Parathyroid adenoma (tissue), 2 donors: ENCODE measurements around the gene GUCY1A2.
"Not testable (repeated sequence)": the region's sequence is repeated elsewhere in the genome, so short reads cannot be mapped to it uniquely, and the experiment has no call there.

Experiments used
- H2AFZ ChIP-seq: fragments of 300-600 bp; sonication (generic); one replicate; pipeline ENCODE4 v1.7.0; 2017; ENCODE audit warnings: antibody characterized with exemption, mild to moderate bottlenecking
- H3K27ac ChIP-seq: fragments of 300-600 bp; sonication (generic); one replicate; pipeline ENCODE4 v1.7.0; 2017
- H3K27me3 ChIP-seq: fragments of 300-600 bp; sonication (generic); one replicate; pipeline ENCODE4 v1.7.0; 2017; ENCODE audit warnings: low read length; ENCODE audit not compliant: control insufficient read depth, insufficient read depth
- H3K36me3 ChIP-seq: fragments of 300-600 bp; sonication (generic); one replicate; pipeline ENCODE4 v1.7.0; 2017; ENCODE audit warnings: low read length; ENCODE audit not compliant: control insufficient read depth, insufficient read depth
- H3K4me1 ChIP-seq: fragments of 300-600 bp; sonication (generic); one replicate; pipeline ENCODE4 v1.7.0; 2017; ENCODE audit warnings: control low read depth
- H3K4me2 ChIP-seq: fragments of 300-600 bp; sonication (generic); one replicate; pipeline ENCODE4 v1.7.0; 2017; ENCODE audit warnings: low read length
- H3K4me3 ChIP-seq: fragments of 300-600 bp; sonication (generic); one replicate; pipeline ENCODE4 v1.7.0; 2017; ENCODE audit warnings: low read depth, low read length
- H3K79me2 ChIP-seq: fragments of 300-600 bp; sonication (generic); one replicate; pipeline ENCODE4 v1.7.0; 2017; ENCODE audit warnings: control low read depth
- H3K9ac ChIP-seq: fragments of 300-600 bp; sonication (generic); one replicate; pipeline ENCODE4 v1.7.0; 2017; ENCODE audit warnings: mild to moderate bottlenecking
- H3K9me3 ChIP-seq: fragments of 300-600 bp; sonication (generic); one replicate; pipeline ENCODE4 v1.7.0; 2017; ENCODE audit warnings: low read length; ENCODE audit not compliant: control insufficient read depth
- TF ChIP-seq, protein P1 (sequence below): fragments of 300-600 bp; sonication (generic); IDR thresholded peaks from one replicate; pipeline ENCODE4 v1.7.0; 2017; ENCODE audit warnings: antibody characterized with exemption, mild to moderate bottlenecking
- donor health status: primary hyperparathyroidism.

Gene GUCY1A2

DNA sequence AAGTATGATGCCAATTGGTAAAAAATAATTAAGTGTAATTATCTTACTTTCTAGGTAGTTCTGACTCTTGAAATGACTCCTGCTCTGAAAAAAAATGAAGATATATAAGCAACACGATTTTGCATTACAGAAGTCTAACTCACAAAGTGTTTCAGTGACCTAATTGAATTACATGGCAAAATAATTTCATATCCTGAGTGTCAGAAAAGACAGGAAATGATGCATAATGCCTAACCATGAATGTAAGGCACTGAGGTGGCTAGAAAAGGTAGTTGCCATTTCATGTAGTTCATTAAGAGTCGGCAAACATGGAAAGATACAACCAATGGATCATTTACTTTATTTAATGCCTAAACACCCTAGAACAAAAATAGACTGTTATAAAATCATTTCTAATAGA lies 113.5 kb downstream of the GUCY1A2 start:
- no peak overlapping the region for H2AFZ ChIP-seq

DNA sequence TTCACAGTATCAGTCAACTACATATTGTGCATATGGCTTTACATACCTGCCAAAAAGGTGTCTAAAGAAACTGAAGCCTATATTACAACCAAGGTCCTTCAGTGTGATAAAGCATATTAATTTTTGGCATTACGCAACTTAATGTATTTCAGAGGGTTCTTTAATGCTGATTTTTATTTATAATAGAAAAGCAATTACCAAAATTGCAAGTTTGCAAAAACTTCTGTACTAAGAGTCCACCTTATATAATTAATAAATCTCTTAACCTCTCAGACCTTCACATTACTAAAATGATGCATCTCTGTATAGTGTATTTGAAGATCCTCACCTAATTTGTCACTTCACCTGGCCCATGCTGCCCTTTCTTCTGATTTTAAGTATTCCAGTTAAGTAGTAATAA lies 128.6 kb downstream of the GUCY1A2 start:
- H3K4me1 ChIP-seq = no peaks in the 10 kb centered on the region
- H3K9ac ChIP-seq = no peak overlapping the region
- no peak overlapping the region for H3K4me2 ChIP-seq
- no peaks in the 10 kb centered on the region for H3K36me3 ChIP-seq
- no peak overlapping the region for H3K27ac ChIP-seq
- TF ChIP-seq, protein P1, sequence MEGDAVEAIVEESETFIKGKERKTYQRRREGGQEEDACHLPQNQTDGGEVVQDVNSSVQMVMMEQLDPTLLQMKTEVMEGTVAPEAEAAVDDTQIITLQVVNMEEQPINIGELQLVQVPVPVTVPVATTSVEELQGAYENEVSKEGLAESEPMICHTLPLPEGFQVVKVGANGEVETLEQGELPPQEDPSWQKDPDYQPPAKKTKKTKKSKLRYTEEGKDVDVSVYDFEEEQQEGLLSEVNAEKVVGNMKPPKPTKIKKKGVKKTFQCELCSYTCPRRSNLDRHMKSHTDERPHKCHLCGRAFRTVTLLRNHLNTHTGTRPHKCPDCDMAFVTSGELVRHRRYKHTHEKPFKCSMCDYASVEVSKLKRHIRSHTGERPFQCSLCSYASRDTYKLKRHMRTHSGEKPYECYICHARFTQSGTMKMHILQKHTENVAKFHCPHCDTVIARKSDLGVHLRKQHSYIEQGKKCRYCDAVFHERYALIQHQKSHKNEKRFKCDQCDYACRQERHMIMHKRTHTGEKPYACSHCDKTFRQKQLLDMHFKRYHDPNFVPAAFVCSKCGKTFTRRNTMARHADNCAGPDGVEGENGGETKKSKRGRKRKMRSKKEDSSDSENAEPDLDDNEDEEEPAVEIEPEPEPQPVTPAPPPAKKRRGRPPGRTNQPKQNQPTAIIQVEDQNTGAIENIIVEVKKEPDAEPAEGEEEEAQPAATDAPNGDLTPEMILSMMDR = no peak
- no peaks in the 10 kb centered on the region for H3K79me2 ChIP-seq
- no peak overlapping the region for H2AFZ ChIP-seq
- H3K9me3 ChIP-seq = no peaks in the 10 kb centered on the region
- H3K4me3 ChIP-seq = no peak overlapping the region
- H3K27me3 ChIP-seq = no peaks in the 10 kb centered on the region

More for the DNA sequence above, 113.5 kb downstream of the GUCY1A2 start:
- Histone ChIP-seq H3K4me2 (no peak overlapping the region), H3K9ac (no peak overlapping the region), H3K79me2 (no peaks in the 10 kb centered on the region), H3K4me1 (no peaks in the 10 kb centered on the region), H3K27me3 (no peaks in the 10 kb centered on the region), H3K4me3 (no peak overlapping the region), H3K27ac (no peak overlapping the region), H3K36me3 (no peaks in the 10 kb centered on the region), H3K9me3 (no peaks in the 10 kb centered on the region)
- TF ChIP-seq, protein P1 = no peak

DNA sequence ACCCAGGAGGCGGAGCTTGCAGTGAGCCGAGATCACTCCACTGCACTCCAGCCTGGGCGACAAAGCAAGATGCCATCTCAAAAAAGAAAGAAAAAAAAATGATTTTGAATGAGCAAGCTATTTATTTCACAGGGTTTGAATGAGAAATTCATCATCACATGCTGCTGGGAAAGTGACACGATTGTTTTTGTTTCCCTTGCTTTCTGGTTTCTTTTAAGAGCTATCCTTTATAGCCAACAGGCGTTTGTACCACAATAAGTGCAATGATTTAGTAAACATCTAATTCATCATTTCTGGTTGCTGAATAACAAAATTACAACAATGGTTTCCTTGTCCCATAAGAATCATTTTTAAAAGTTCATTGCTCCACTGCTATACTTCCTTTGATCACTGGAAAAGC lies 129.9 kb downstream of the GUCY1A2 start:
- no peak overlapping the region for H3K4me2 ChIP-seq
- H2AFZ ChIP-seq = no peak overlapping the region
- no peaks in the 10 kb centered on the region for H3K27me3 ChIP-seq
- no peak overlapping the region for H3K27ac ChIP-seq
- H3K4me3 ChIP-seq = no peak overlapping the region
- no peak overlapping the region for H3K9ac ChIP-seq
- H3K79me2 ChIP-seq = no peaks in the 10 kb centered on the region
- TF ChIP-seq, protein P1 = no peak
- no peaks in the 10 kb centered on the region for H3K4me1 ChIP-seq
- H3K36me3 ChIP-seq = no peaks in the 10 kb centered on the region
- no peaks in the 10 kb centered on the region for H3K9me3 ChIP-seq

DNA sequence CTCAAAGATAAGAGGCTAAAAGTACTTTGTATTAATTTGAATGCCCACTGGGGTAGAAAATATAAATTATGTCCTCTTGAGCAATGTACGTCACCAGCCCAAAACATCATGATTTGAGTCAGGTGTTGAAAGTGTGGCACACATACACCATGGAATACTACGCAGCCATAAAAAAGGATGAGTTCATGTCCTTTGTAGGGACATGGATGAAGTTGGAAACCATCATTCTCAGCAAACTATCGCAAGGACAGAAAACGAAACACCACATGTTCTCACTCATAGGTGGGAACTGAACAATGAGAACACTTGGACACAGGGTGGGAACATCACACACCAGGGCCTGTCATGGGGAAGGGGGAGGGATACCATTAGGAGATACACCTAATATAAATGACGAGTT lies 134.6 kb downstream of the GUCY1A2 start:
- not testable (repeated sequence) for H3K4me3 ChIP-seq, H3K4me2 ChIP-seq, H3K79me2 ChIP-seq, H3K9me3 ChIP-seq, H3K36me3 ChIP-seq, H3K4me1 ChIP-seq, H3K27me3 ChIP-seq, H3K9ac ChIP-seq, H2AFZ ChIP-seq, H3K27ac ChIP-seq

DNA sequence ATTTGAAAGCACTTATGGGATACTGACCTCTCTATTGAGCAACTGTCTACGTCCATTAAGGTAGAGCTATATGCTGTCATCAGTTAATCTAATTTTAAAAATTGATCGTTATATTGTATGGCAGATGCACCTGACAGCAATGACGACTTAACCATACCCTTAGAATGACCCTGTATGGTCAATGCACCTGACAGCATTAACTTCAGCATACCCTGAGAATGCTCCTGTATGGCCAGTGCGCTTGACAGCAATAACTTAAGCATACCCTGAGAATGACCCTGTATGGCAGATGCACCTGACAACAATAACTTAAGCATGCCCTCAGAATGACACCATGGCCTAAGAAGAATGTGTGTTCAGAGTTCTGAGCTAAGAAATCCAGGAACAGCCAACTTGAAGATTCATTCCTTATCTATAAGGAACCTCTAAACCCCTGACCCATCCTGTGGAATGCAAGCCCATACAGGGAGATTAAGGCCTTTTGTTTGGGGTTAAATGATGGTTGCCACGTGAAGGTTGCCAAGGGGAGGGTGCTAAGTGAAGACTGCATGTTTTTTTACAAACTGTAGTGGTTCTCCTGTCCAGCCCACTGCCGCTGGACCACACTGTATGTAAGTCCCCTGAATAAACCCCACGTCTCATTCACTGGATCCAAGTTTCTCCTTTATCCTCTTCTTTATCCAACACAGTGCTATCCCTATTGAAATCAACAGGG lies 138.3 kb downstream of the GUCY1A2 start:
- Histone ChIP-seq H3K4me2 (no peak overlapping the region), H3K27ac (no peak overlapping the region), H3K9me3 (no peaks in the 10 kb centered on the region), H3K9ac (no peak overlapping the region), H3K4me3 (no peak overlapping the region), H3K4me1 (no peaks in the 10 kb centered on the region), H3K36me3 (no peaks in the 10 kb centered on the region), H3K79me2 (no peaks in the 10 kb centered on the region), H2AFZ (no peak overlapping the region), H3K27me3 (no peaks in the 10 kb centered on the region)
- TF ChIP-seq, protein P1 = no peak
